ENCODE measurements around the gene MTMR12.

MTMR12 gene

GRCh38 chr5:32229586-32229985 lies 83.2 kb downstream of the MTMR12 start:
- H3K27me3 ChIP-seq (ENCODE audit: control insufficient read depth, low read length): no peaks in the 10 kb centered on the region
- H3K79me2 ChIP-seq (ENCODE audit: control insufficient read depth, low read length): peaks cover 6% of the 10 kb centered on the region; the same call in 1 of the 2 replicates
- H4K20me1 ChIP-seq (ENCODE audit: control insufficient read depth, insufficient read depth, low read depth, low read length): no peaks in the 10 kb centered on the region
- H3K9me2 ChIP-seq (replicated peaks; ENCODE audit: control insufficient read depth, low read length): no peaks in the 10 kb centered on the region
- no peak overlapping the region for H3K4me2 ChIP-seq (ENCODE audit: low read length)
- H3K9me3 ChIP-seq (ENCODE audit: control insufficient read depth, insufficient read depth, low read length): no peaks in the 10 kb centered on the region
- TF ChIP-seq CTCF (IDR thresholded peaks at IDR 0.05; ENCODE audit: low read depth, low read length, poor library complexity, severe bottlenecking) (no peak), EZH2phosphoT487 (IDR thresholded peaks at IDR 0.05; ENCODE audit: borderline replicate concordance, low read length) (no peak)
- peaks cover 14% of the 10 kb centered on the region for H3K4me1 ChIP-seq (ENCODE audit: control insufficient read depth, low read length)
- H3K4me3 ChIP-seq (ENCODE audit: low read length): no peak overlapping the region
- H3F3A ChIP-seq (ENCODE audit: control insufficient read depth, insufficient read depth): peaks cover 18% of the 10 kb centered on the region
- H3K27ac ChIP-seq (ENCODE audit: low read depth, low read length): no peak overlapping the region
- peaks cover 64% of the 10 kb centered on the region for H3K36me3 ChIP-seq (ENCODE audit: control insufficient read depth, low read length)

GRCh38 chr5:32228816-32229215 lies 83.9 kb downstream of the MTMR12 start:
- Histone ChIP-seq H3K4me1 (ENCODE audit: control insufficient read depth, low read length) (peaks cover 14% of the 10 kb centered on the region), H3K27me3 (ENCODE audit: control insufficient read depth, low read length) (no peaks in the 10 kb centered on the region), H4K20me1 (ENCODE audit: control insufficient read depth, insufficient read depth, low read depth, low read length) (no peaks in the 10 kb centered on the region), H3K79me2 (ENCODE audit: control insufficient read depth, low read length) (peaks cover 6% of the 10 kb centered on the region; the same call in 1 of the 2 replicates), H3K27ac (ENCODE audit: low read depth, low read length) (no peak overlapping the region), H3K36me3 (ENCODE audit: control insufficient read depth, low read length) (peaks cover 56% of the 10 kb centered on the region), H3K4me3 (ENCODE audit: low read length) (no peak overlapping the region), H3K4me2 (ENCODE audit: low read length) (no peak overlapping the region), H3F3A (ENCODE audit: control insufficient read depth, insufficient read depth) (peaks cover 22% of the 10 kb centered on the region), H3K9me3 (ENCODE audit: control insufficient read depth, insufficient read depth, low read length) (no peaks in the 10 kb centered on the region), H3K9me2 (replicated peaks; ENCODE audit: control insufficient read depth, low read length) (no peaks in the 10 kb centered on the region)
- TF ChIP-seq CTCF (IDR thresholded peaks at IDR 0.05; ENCODE audit: low read depth, low read length, poor library complexity, severe bottlenecking) (no peak), EZH2phosphoT487 (IDR thresholded peaks at IDR 0.05; ENCODE audit: borderline replicate concordance, low read length) (no peak)

DNA sequence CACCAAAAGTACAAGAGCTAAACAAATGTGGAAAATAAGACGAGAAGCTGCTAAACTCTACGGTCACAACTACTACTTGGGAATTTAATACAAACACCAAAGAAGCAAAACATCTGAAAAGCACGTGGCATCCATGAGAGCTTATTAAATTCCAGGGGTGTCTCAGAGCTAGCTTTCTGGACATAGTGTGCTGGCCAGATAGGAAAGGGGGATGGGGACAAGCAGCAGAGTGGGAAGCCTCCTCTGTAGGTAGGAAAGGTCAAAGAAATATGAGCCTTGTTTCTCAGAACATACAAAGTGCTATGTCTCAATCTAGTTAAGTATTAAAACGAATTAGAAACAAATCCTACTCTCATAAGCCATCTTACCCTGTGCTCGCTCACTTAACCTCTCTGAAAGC lies 87.3 kb downstream of the MTMR12 start:
- Histone ChIP-seq H3F3A (ENCODE audit: control insufficient read depth, insufficient read depth) (peaks cover 19% of the 10 kb centered on the region), H3K27me3 (ENCODE audit: control insufficient read depth, low read length) (no peaks in the 10 kb centered on the region), H3K27ac (ENCODE audit: low read depth, low read length) (no peak overlapping the region), H3K4me3 (ENCODE audit: low read length) (no peak overlapping the region), H3K9me3 (ENCODE audit: control insufficient read depth, insufficient read depth, low read length) (no peaks in the 10 kb centered on the region), H3K36me3 (ENCODE audit: control insufficient read depth, low read length) (peaks cover 24% of the 10 kb centered on the region), H3K4me2 (ENCODE audit: low read length) (no peak overlapping the region), H3K79me2 (ENCODE audit: control insufficient read depth, low read length) (no peaks in the 10 kb centered on the region; the same call in 1 of the 2 replicates), H4K20me1 (ENCODE audit: control insufficient read depth, insufficient read depth, low read depth, low read length) (no peaks in the 10 kb centered on the region), H3K4me1 (ENCODE audit: control insufficient read depth, low read length) (peaks cover 14% of the 10 kb centered on the region), H3K9me2 (replicated peaks; ENCODE audit: control insufficient read depth, low read length) (no peaks in the 10 kb centered on the region)
- no peak for TF ChIP-seq EZH2phosphoT487 (IDR thresholded peaks at IDR 0.05; ENCODE audit: borderline replicate concordance, low read length)
- TF ChIP-seq CTCF (IDR thresholded peaks at IDR 0.05; ENCODE audit: low read depth, low read length, poor library complexity, severe bottlenecking): no peak

Measured in DOHH2 (cell line).